OCI-M2 (cell line): ENCODE measurements around the gene CADPS2.
"Not testable (repeated sequence)": the region's sequence is repeated elsewhere in the genome, so short reads cannot be mapped to it uniquely, and the experiment has no call there.

ENCODE experiments used
- DNase-seq: peaks from one replicate; lab custom pipeline; 2025; ENCODE audit not compliant: unreplicated experiment; lab: John Stamatoyannopoulos, UW

CADPS2 gene

DNA sequence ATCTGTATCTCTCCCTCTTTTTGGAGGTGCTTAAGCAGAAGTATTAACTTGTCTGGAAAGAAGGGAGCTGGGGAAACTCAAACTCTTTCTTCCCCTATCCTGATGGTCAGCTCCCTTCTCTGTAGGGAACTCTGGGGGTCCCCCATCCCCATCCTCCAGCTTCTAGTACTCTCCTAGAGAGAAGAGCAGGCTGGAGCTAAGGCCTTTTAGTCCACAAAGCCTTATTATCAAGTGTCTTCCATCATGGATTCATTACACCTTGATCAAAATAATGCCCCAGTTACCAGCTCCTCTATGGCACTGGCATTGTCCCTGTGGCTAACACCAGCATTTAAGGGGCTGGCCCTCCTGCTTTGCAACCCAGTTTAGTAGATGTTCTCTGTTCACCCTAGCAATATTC is 35.7 kb downstream of the CADPS2 start:
- no peak for DNase-seq

- DNase-seq: no peak
Observed at GRCh38 chr7:122849957-122850328, 36.3 kb downstream of the CADPS2 start.

GRCh38 chr7:122849322-122849956 is 36.8 kb downstream of the CADPS2 start:
- DNase-seq: no peak

- no peak for DNase-seq
Observed at GRCh38 chr7:122847871-122848473, 38.3 kb downstream of the CADPS2 start.

DNA sequence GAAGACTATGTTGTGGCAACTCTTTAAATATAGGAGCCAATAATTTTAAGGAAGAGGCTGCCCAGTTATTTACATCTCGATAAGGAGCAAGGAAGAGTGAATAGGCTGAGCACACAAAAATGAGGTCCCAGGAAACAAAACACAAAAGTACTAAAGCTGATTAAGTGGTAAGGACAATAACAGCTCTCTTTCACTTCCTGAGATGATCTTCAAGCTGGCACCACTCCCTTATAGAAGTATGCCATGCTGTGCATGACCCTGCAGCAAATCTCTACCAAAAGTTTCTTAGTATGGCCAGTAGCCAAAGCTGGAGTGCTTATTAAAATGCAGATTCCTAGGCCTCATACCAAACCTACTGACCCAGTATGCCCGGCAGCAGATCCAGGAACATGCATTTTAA is 39.7 kb downstream of the CADPS2 start:
- DNase-seq: no peak

DNA sequence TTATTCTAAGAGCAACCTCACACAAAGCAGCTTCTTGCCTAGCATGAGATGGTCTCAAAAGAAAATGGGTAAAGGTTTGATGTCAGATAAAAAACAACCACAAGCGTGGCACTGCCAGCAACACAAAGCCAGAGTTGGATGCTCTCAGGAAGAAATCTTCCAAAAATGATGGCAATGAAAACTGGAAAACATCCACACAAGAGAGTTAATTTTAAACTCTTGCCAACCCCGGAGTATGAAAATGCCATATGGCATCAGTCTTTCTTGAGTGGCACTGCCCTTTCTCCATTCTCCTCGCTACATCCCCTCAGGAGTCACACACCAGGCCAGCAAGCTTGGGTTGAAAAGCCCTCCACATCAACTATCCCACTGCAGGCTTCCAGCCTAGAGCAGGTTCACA is 41.0 kb downstream of the CADPS2 start:
- DNase-seq: no peak

DNA sequence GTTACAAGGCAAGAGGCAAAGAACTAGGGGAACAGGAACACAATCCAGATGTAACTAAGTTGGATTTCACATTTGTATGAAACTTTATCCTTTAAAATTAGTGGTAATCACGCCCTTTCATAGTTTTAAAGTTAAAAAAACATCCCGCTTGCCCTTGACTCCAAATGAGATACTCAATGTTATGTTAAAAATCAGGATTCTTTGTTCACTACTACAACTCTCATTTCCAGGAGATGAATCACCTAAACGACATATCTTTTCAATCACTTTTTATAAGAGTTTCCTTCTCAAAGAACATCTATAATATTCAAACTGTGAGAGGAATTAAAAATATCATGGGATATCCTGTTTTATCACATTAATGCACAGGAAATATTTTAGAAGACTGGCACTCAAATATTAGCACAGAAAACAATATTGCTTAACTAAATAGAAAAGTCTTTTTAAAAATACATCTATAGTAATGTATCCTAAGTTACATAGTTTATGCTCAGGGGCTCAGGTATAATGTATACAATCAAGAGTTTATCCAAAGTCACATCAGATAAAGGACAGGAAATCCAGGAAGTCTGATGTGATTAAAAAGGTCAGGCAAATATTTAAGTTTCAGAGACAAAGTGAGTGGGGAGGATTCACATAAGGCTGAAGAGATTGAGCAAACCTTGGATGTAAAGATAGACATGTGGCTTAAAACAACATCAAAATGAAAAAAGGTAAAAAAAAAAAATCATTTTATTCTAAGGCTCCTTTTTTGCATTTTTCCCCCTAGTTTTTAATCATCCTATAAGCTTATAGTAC is 41.9 kb downstream of the CADPS2 start:
- no peak for DNase-seq

DNA sequence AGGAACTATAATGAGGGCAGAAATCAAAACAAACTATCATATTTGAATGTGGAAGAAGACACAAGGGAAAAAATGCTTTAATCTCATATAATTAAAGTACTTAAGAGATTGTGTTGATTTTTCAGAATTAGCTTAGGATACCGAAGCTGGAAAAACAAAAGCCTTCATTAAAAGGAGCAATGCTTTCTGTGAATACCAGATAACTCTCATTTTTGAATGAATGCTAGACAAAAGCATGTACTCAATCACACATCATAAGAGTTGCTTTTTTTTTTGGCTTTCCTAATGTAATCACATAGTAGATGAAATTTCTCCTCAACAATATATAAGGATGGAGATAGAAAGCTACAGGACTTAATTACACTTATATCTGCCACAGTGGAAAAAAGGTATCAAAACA is 43.3 kb downstream of the CADPS2 start:
- DNase-seq: no peak

- DNase-seq: not testable (repeated sequence)
Observed at GRCh38 chr7:122836286-122836685, 50.0 kb downstream of the CADPS2 start.

DNA sequence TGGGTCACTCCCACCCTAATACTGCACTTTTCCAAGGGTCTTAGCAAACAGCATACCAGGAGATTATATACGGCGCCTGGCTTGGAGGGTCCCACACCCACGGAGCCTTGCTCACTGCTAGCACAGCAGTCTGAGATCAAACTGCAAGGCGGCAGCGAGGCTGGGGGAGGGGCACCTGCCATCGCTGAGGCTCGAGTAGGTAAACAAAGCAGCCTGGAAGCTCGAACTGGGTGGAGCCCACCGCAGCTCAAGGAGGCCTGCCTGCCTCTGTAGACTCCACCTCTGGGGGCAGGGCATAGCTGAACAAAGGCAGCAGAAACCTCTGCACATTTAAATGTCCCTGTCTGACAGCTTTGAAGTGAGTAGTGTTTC is 51.7 kb downstream of the CADPS2 start:
- DNase-seq: not testable (repeated sequence)

DNA sequence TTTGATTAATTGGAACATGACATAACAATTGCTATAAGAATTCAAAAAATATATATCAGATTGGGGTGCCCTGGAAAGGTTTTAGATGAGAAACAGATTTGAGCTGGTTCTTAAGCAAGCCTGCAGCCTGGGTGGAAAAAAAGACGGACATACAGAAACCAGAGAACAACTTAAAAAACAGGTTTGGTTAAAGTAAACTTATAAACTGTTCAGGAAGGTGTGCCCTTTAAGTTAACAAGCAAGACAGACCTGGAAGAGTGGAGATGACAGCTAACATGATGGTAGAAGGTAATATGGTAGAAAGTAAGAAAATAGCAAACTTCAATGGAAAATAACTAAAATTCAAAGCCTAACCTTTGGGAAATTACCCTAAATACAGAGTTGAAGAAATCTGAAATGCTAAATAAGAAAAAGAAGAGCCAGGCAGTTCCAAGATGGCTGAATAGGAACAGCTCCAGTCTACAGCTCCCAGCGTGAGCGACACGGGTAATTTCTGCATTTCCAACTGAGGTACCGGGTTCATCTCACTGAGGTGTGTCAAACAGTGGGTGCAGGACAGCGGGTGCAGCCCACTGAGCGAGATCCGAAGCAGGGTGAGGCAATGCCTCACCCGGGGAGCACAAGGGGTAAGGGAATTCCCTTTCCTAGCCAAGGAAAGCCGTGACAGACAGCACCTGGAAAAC is 52.2 kb downstream of the CADPS2 start:
- no peak for DNase-seq

DNA sequence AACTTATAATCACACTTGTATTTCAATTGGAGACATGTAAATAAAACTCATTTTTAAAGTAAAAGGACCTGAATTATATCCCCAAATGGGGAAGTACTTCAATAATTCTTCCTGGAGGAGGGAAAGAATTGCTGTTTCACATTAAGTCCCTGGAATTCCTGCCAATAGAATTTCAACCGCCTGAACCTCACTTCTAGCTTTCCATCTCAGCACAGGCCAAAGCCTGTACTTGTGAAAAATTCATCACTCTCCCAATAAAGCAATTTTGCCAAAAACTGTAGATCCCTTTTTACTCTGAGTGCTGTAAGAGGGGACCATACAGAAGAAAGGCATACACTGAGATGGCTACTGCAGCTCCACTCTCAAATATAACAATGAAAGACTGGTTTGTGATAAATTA is 54.8 kb downstream of the CADPS2 start:
- DNase-seq: no peak

GRCh38 chr7:122829962-122830361 is 56.3 kb downstream of the CADPS2 start:
- DNase-seq: no peak

DNA sequence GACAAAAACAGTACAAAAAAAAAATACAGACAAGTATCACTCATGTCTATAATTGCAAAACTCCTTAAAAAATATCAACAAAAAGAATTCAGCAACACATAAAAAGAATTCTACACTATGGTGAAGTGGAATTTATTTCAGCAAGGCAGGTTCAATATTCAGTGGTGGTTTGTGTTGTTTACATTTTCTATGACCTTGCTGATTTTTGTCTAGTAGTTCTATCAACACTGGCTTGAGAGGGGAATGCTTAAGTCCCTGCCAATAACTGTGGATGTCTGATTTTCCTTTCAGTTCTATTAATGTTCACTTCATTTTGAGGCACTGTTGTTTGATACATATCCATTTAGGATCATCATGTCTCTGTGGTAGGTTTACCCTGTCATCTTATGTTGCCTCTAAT is 58.5 kb downstream of the CADPS2 start:
- no peak for DNase-seq

GRCh38 chr7:122813845-122814244 is 72.4 kb downstream of the CADPS2 start:
- no peak for DNase-seq

DNA sequence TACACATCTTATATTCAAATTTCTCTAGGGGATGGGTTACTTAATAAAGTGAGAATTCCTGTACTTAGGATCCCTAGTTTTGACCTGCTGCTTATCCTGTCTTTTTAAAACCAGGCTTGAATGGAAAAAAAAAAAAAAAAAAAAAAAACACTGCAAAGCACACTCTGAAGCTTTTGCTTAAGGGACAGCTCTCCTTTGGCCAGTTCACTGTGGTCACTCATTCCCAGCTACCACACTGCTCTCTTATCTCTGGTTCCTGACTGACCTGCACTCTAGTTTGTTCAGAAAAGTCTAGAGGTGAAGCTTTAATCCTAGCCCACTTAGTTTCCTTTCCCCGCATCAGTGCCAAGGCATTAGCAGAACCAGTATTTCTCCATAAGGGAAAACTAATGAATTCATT is 82.4 kb downstream of the CADPS2 start:
- no peak for DNase-seq

GRCh38 chr7:122803323-122803722 is 82.9 kb downstream of the CADPS2 start:
- no peak for DNase-seq

DNA sequence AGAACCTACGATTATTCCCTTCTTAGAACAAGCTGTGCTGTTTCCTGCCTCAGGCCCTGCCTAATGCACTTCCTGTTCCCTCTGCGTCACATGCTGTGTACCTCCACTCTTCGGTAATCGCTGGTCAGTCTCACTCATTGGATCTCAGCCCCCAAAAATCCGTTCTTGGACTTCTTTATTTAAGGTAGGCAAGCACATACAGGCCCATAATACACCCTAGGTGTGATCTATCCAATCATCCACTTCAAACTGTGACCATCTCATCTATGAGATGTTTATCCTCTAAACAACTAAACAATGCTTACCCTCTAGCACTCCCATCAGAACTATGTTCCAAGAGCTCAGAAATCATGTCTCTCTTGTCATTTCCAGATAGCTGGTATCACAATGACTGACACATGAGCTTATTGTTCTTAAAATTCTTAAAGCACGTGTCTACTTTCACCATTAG is 83.9 kb downstream of the CADPS2 start:
- DNase-seq: no peak

DNA sequence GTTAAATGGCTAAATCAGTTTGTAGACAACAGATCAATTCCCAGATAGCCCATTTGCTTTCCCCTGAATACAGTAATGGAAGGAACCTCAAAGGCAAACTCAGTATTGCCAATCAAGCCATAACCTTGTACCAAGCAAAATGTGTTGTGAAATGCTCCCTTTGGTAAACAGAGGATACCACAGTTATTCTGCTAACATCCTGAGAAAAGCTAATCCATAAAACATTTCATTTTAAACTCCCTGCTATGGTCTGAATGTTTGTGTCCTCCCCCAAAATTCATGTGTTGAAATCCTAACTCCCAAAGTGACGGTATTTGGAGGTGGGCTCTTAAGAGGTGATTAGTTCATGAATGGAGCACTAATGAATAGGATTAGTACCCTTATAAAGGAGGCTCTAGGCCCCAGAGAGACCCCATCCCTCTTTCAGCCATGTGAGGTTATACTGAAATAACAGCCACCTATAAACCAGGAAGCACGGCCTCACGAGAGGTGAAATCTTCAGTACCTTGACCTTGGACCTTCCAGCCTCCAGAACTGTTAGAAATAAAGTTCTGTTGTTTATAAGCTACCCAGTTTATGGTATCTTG is 94.2 kb downstream of the CADPS2 start:
- no peak for DNase-seq

GRCh38 chr7:122790591-122790990 is 95.7 kb downstream of the CADPS2 start:
- DNase-seq: no peak

GRCh38 chr7:122790132-122790531 is 96.1 kb downstream of the CADPS2 start:
- DNase-seq: no peak
